Neural cell (in vitro differentiated cells): Measurements from ENCODE around the gene EFEMP2. TPM values are rescaled to one million over a fixed set of nuclear protein-coding genes. Genes with fewer than 3 reads are reported as not detected.

Experiments
- H2AFZ ChIP-seq: fragments of 200-600, 300-800 bp; sonication (generic), shearing (Covaris generic); 2 replicates; pipeline ENCODE4 v1.6.0; 2014; ENCODE audit warnings: low read depth, mild to moderate bottlenecking, antibody characterized with exemption, low read length, moderate library complexity
- H3F3A ChIP-seq: fragments of 200-600 bp; shearing (Covaris generic); 2 replicates; pipeline ENCODE4 v1.6.1; 2016; ENCODE audit warnings: mild to moderate bottlenecking, moderate library complexity, mixed read lengths, antibody characterized with exemption, low read length; ENCODE audit not compliant: insufficient read depth, poor library complexity, severe bottlenecking
- H3K27ac ChIP-seq: fragments of 200-600, 300-800 bp; sonication (generic), shearing (Covaris generic); 2 replicates; pipeline ENCODE4 v1.5.1; 2014; ENCODE audit warnings: mild to moderate bottlenecking, low read length, moderate library complexity
- H3K27me3 ChIP-seq: fragments of 300-800, 200-600 bp; sonication (generic), shearing (Covaris generic); 2 replicates; pipeline ENCODE4 v1.6.0; 2014; ENCODE audit warnings: mild to moderate bottlenecking, low read depth, low read length, moderate library complexity; ENCODE audit not compliant: insufficient read depth
- H3K36me3 ChIP-seq: fragments of 300-800, 200-600 bp; sonication (generic), shearing (Covaris generic); 2 replicates; pipeline ENCODE4 v1.5.1; 2014; ENCODE audit warnings: mild to moderate bottlenecking, antibody characterized with exemption, low read length, moderate library complexity; ENCODE audit not compliant: insufficient read depth
- H3K4me2 ChIP-seq: fragments of 300-800, 200-600 bp; sonication (generic), shearing (Covaris generic); 2 replicates; pipeline ENCODE4 v1.6.0; 2014; ENCODE audit warnings: mild to moderate bottlenecking, low read length
- H3K4me3 ChIP-seq: fragments of 300-800, 200-600 bp; sonication (generic), shearing (Covaris generic); 2 replicates; pipeline ENCODE4 v1.5.1; 2014; ENCODE audit warnings: mild to moderate bottlenecking, low read length, moderate library complexity
- H3K79me2 ChIP-seq: fragments of 200-600 bp; shearing (Covaris generic); replicated peaks from 2 replicates; pipeline ENCODE4 v1.6.0; 2014; ENCODE audit warnings: mild to moderate bottlenecking, low read length, moderate library complexity; ENCODE audit not compliant: insufficient read depth
- H3K9ac ChIP-seq: fragments of 300-800, 200-600 bp; sonication (generic), shearing (Covaris generic); 2 replicates; pipeline ENCODE4 v1.6.1; 2016; ENCODE audit warnings: mild to moderate bottlenecking, low read length, mixed read lengths
- H3K9me2 ChIP-seq: fragments of 200-600 bp; shearing (Covaris generic); 2 replicates; pipeline ENCODE4 v1.6.1; 2016; ENCODE audit warnings: mild to moderate bottlenecking, low read length, mixed read lengths; ENCODE audit not compliant: insufficient read depth
- H3K9me3 ChIP-seq: fragments of 200-600, 300-800 bp; sonication (generic), shearing (Covaris generic); 2 replicates; pipeline ENCODE4 v1.6.1; 2016; ENCODE audit warnings: mild to moderate bottlenecking, mixed run types, low read length, moderate library complexity, mixed read lengths
- H4K20me1 ChIP-seq: fragments of 200-600 bp; shearing (Covaris generic); 2 replicates; pipeline ENCODE4 v1.6.1; 2016; ENCODE audit warnings: mild to moderate bottlenecking, mixed run types; ENCODE audit not compliant: insufficient read depth
- POLR2AphosphoS5 ChIP-seq: IDR thresholded peaks from 2 replicates; pipeline ENCODE4 v1.6.1; 2012
- RAD21 ChIP-seq: fragments of 450-650 bp; conservative IDR thresholded peaks from 2 replicates; pipeline ENCODE4 v1.6.1; 2014; ENCODE audit warnings: antibody characterized with exemption, mild to moderate bottlenecking, moderate library complexity
- SMC3 ChIP-seq: fragments of 450-650 bp; conservative IDR thresholded peaks from 2 replicates; pipeline ENCODE4 v1.6.1; 2014; ENCODE audit warnings: antibody characterized with exemption, mild to moderate bottlenecking, moderate library complexity; ENCODE audit not compliant: poor library complexity
- polyA plus RNA-seq: library from polyadenylated mRNA; depleted of rRNA; stranded (reverse); fragments of >200 nt; gene quantifications from 2 replicates; pipeline ENCODE4 v1.2.3, GENCODE V29; 2014
- TF ChIP-seq, protein P1 (sequence below): fragments of 450-650 bp; IDR thresholded peaks from 2 replicates; pipeline ENCODE4 v1.5.1; 2014; ENCODE audit warnings: antibody characterized with exemption, mild to moderate bottlenecking, moderate library complexity; ENCODE audit not compliant: poor library complexity, severe bottlenecking
- TF ChIP-seq, protein P2 (sequence below): IDR thresholded peaks from 2 replicates; pipeline ENCODE4 v1.6.1; 2012; ENCODE audit warnings: borderline replicate concordance

EFEMP2 gene
- polyA plus RNA-seq, 1 donor from 2014 or later, result 0.67 TPM

DNA sequence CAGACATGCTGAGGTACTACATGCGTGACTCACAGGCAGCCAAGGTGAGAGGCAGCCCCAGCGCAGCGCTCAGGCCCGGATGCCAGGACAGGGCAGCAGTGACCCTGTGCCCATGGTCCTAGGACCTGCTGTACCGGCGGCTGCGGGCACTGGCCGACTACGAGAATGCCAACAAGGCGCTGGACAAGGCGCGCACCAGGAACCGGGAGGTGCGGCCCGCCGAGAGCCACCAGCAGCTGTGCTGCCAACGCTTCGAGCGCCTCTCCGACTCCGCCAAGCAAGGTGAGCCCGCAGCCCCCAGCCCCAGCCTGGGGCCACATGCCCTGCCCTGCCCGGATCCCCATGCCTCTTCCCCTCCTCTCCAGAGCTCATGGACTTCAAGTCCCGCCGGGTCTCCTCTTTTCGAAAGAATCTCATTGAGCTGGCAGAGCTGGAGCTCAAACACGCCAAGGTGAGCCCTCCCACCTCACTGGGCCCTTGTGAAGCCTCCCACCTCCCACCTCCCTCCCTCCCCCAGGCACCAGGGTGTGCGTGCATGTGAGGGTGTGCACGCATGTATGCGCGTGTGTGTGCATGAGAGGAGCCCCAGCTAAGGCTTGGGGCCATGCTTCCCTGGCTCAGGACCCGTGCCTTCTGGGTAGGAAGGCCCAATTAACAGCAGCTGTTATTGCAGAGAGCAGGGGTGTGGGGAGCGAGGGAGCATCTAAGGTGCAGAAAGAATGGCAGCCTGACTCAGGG lies 19.9 kb downstream of the EFEMP2 start:
- no peaks in the 10 kb centered on the region for H3F3A ChIP-seq
- peaks cover 48% of the 10 kb centered on the region for H4K20me1 ChIP-seq
- no peaks in the 10 kb centered on the region for H3K9me2 ChIP-seq
- TF ChIP-seq POLR2AphosphoS5, result peak; percentile 19
- no peak for TF ChIP-seq RAD21
- no peak overlapping the region for H3K9ac ChIP-seq
- no peaks in the 10 kb centered on the region for H3K27me3 ChIP-seq
- H3K4me2 ChIP-seq, result no peak overlapping the region
- peaks cover 38% of the 10 kb centered on the region for H3K79me2 ChIP-seq
- H3K9me3 ChIP-seq, result no peaks in the 10 kb centered on the region
- H3K36me3 ChIP-seq, result peaks cover 5% of the 10 kb centered on the region
- H3K27ac ChIP-seq, result no peak overlapping the region
- H2AFZ ChIP-seq, result no peak overlapping the region
- no peak overlapping the region for H3K4me3 ChIP-seq

DNA sequence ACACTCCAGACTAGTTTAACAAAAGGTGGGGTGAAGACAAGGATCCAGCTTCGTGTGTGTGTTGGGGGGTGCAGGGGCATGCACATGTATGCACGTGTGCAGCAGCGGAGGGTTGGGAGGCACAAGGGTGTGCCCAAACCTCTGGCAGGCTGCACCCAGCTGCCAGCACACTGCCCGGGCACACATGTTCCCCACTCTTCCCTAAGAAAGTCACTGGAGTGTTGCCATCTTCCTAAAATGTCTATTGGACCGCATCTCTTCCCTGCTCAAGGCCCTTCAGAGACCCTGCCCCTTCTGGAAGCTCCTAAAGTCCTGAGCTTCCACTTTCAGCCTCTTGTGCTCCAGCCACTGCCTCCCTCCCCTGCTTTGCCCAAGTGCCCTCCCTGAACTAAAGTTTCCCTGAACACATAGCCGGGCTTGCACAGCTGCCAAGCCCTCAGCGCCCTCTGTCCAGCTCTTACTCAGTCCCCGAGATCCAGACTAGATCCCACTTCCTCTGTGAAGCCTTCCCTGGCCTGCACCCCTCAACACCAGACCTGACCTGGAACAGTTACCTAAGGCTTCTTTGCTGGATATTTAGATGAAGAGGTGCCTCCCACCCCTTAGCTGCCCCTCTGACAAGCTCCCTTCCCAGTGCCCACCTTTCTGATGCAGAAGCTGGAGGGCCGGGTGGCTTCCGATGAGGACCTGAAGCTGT lies 20.6 kb downstream of the EFEMP2 start:
- H3K79me2 ChIP-seq, result peaks cover 32% of the 10 kb centered on the region
- no peak overlapping the region for H2AFZ ChIP-seq
- H4K20me1 ChIP-seq, result peaks cover 43% of the 10 kb centered on the region
- no peaks in the 10 kb centered on the region for H3K27me3 ChIP-seq
- H3K9ac ChIP-seq, result no peak overlapping the region
- no peak overlapping the region for H3K4me2 ChIP-seq
- no peaks in the 10 kb centered on the region for H3K9me2 ChIP-seq
- TF ChIP-seq SMC3, result no peak
- TF ChIP-seq POLR2AphosphoS5, result peak; percentile 9
- peaks cover 5% of the 10 kb centered on the region for H3K36me3 ChIP-seq
- no peaks in the 10 kb centered on the region for H3F3A ChIP-seq
- H3K9me3 ChIP-seq, result no peaks in the 10 kb centered on the region
- H3K27ac ChIP-seq, result no peak overlapping the region
- no peak overlapping the region for H3K4me3 ChIP-seq

DNA sequence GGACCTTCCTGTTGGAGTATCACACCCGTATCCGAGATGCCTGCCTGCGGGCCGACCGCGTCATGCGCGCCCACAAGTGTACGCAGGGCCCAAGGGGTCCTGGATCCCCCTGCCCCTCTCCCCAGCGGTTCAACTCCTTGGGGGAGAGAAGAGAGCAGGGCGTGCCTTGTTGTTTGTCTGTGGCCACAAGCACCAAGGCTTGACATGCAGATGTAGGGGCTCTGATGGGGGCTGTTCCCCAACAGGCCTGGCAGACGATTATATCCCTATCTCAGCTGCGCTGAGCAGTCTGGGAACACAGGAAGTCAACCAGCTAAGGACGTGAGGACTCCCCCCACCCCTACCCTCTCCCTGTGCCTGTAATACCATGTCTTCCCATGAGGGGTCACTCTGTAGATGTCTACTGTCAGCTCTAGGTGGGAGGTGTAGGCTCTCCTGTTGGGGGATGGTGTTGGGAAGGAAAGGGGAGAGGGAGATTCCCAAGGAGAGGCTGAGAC lies 21.5 kb downstream of the EFEMP2 start:
- Histone ChIP-seq H4K20me1 (peaks cover 35% of the 10 kb centered on the region), H3K36me3 (peaks cover 5% of the 10 kb centered on the region), H3K4me3 (no peak overlapping the region), H3K79me2 (peaks cover 24% of the 10 kb centered on the region), H3F3A (no peaks in the 10 kb centered on the region), H3K9ac (no peak overlapping the region), H3K27ac (no peak overlapping the region), H2AFZ (no peak overlapping the region), H3K9me3 (no peaks in the 10 kb centered on the region), H3K4me2 (no peak overlapping the region), H3K9me2 (no peaks in the 10 kb centered on the region), H3K27me3 (no peaks in the 10 kb centered on the region)
- TF ChIP-seq, protein P1, sequence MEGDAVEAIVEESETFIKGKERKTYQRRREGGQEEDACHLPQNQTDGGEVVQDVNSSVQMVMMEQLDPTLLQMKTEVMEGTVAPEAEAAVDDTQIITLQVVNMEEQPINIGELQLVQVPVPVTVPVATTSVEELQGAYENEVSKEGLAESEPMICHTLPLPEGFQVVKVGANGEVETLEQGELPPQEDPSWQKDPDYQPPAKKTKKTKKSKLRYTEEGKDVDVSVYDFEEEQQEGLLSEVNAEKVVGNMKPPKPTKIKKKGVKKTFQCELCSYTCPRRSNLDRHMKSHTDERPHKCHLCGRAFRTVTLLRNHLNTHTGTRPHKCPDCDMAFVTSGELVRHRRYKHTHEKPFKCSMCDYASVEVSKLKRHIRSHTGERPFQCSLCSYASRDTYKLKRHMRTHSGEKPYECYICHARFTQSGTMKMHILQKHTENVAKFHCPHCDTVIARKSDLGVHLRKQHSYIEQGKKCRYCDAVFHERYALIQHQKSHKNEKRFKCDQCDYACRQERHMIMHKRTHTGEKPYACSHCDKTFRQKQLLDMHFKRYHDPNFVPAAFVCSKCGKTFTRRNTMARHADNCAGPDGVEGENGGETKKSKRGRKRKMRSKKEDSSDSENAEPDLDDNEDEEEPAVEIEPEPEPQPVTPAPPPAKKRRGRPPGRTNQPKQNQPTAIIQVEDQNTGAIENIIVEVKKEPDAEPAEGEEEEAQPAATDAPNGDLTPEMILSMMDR, result peak; percentile 55
- TF ChIP-seq, protein P2, sequence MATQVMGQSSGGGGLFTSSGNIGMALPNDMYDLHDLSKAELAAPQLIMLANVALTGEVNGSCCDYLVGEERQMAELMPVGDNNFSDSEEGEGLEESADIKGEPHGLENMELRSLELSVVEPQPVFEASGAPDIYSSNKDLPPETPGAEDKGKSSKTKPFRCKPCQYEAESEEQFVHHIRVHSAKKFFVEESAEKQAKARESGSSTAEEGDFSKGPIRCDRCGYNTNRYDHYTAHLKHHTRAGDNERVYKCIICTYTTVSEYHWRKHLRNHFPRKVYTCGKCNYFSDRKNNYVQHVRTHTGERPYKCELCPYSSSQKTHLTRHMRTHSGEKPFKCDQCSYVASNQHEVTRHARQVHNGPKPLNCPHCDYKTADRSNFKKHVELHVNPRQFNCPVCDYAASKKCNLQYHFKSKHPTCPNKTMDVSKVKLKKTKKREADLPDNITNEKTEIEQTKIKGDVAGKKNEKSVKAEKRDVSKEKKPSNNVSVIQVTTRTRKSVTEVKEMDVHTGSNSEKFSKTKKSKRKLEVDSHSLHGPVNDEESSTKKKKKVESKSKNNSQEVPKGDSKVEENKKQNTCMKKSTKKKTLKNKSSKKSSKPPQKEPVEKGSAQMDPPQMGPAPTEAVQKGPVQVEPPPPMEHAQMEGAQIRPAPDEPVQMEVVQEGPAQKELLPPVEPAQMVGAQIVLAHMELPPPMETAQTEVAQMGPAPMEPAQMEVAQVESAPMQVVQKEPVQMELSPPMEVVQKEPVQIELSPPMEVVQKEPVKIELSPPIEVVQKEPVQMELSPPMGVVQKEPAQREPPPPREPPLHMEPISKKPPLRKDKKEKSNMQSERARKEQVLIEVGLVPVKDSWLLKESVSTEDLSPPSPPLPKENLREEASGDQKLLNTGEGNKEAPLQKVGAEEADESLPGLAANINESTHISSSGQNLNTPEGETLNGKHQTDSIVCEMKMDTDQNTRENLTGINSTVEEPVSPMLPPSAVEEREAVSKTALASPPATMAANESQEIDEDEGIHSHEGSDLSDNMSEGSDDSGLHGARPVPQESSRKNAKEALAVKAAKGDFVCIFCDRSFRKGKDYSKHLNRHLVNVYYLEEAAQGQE, result no peak
